Keratinocyte (primary cell): ENCODE data around the gene DCLK1. TPM values are rescaled to one million over a fixed set of nuclear protein-coding genes. Genes with fewer than 3 reads are reported as not detected.

Source experiments
- DNase-seq: peaks from one replicate; pipeline ENCODE4 v3.0.0-alpha.2; 2011; ENCODE audit warnings: low read depth, missing footprints, low spot score
- FAIRE-seq: peaks from 2 replicates; lab custom pipeline; 2011; peaks lifted over from hg19 to GRCh38; lab: Jason Lieb, UNC
- H2AFZ ChIP-seq: 2 replicates; pipeline ENCODE4 v1.6.0; 2012; ENCODE audit warnings: low read length, control low read depth, inconsistent platforms; ENCODE audit not compliant: control insufficient read depth
- H3K27ac ChIP-seq: 2 replicates; pipeline ENCODE4 v1.5.1; 2011; ENCODE audit warnings: low read length; ENCODE audit not compliant: control insufficient read depth, insufficient read depth
- H3K27me3 ChIP-seq: 3 replicates; pipeline ENCODE4 v1.6.0; 2011; ENCODE audit warnings: low read length; ENCODE audit not compliant: control insufficient read depth, insufficient read depth; ENCODE audit errors: extremely low read depth
- H3K36me3 ChIP-seq, 2 experiments: 2 replicates in 1 of 2; 3 replicates in 1 of 2; pipeline ENCODE4 v1.5.1; 2011; ENCODE audit warnings: low read length in 2 of 2, mild to moderate bottlenecking in 1 of 2; ENCODE audit not compliant: control insufficient read depth in 2 of 2, insufficient read depth in 2 of 2; ENCODE audit errors: extremely low read depth in 1 of 2
- H3K4me1 ChIP-seq: 3 replicates; pipeline ENCODE4 v1.5.1; 2011; ENCODE audit warnings: low read length; ENCODE audit not compliant: control insufficient read depth, insufficient read depth; ENCODE audit errors: extremely low read depth
- H3K4me2 ChIP-seq: 3 replicates; pipeline ENCODE4 v1.6.0; 2011; ENCODE audit warnings: low read depth, low read length; ENCODE audit not compliant: control insufficient read depth, insufficient read depth; ENCODE audit errors: extremely low read depth
- H3K4me3 ChIP-seq, 3 experiments: fragments of 200-600 bp in 1 of 3; sonication (generic) in 1 of 3; 2 replicates in 2 of 3; 3 replicates in 1 of 3; pipeline ENCODE4 v1.5.1; 2011 to 2016; ENCODE audit warnings: low read length in 3 of 3, mild to moderate bottlenecking in 3 of 3, control low read depth in 2 of 3, inconsistent platforms in 1 of 3, low read depth in 1 of 3, mixed read lengths in 1 of 3, mixed run types in 1 of 3, moderate library complexity in 1 of 3; ENCODE audit not compliant: control insufficient read depth in 2 of 3, insufficient read depth in 2 of 3; ENCODE audit errors: extremely low read depth in 1 of 3
- H3K79me2 ChIP-seq: 2 replicates; pipeline ENCODE4 v1.6.0; 2012; ENCODE audit warnings: low read length; ENCODE audit not compliant: control insufficient read depth, insufficient read depth
- H3K9ac ChIP-seq: 3 replicates; pipeline ENCODE4 v1.6.0; 2011; ENCODE audit warnings: low read length; ENCODE audit not compliant: control insufficient read depth, insufficient read depth; ENCODE audit errors: extremely low read depth
- H3K9me1 ChIP-seq: 3 replicates; pipeline ENCODE4 v1.6.0; 2011; ENCODE audit warnings: low read length; ENCODE audit not compliant: control insufficient read depth, insufficient read depth; ENCODE audit errors: extremely low read depth
- H3K9me3 ChIP-seq: 2 replicates; pipeline ENCODE4 v1.5.1; 2012; ENCODE audit warnings: low read depth, low read length; ENCODE audit not compliant: control insufficient read depth
- H4K20me1 ChIP-seq: 3 replicates; pipeline ENCODE4 v1.6.0; 2011; ENCODE audit warnings: low read length; ENCODE audit not compliant: control insufficient read depth, insufficient read depth; ENCODE audit errors: extremely low read depth
- CTCF ChIP-seq, 3 experiments: IDR thresholded peaks in 1 of 3; conservative IDR thresholded peaks in 1 of 3; optimal IDR thresholded peaks in 1 of 3; 2 replicates in 2 of 3; 3 replicates in 1 of 3; pipeline versions ENCODE3 to v1.5.1; 2011; ENCODE audit warnings: low read length in 3 of 3, mild to moderate bottlenecking in 3 of 3, moderate library complexity in 2 of 3, control low read depth in 1 of 3, inconsistent platforms in 1 of 3; ENCODE audit not compliant: insufficient read depth in 2 of 3; ENCODE audit errors: extremely low read depth in 1 of 3
- EZH2 ChIP-seq: IDR thresholded peaks from one replicate; pipeline ENCODE4 v1.6.1; 2012; ENCODE audit warnings: inconsistent platforms, mild to moderate bottlenecking, low read length, moderate library complexity
- dilution Hi-C: fragments of 300-500 bp; cut with MboI; formaldehyde crosslinking; loops from one replicate; pipeline ENCODE4 v1.7.0; 2020; ENCODE audit warnings: low sequenced_read_pairs; ENCODE audit not compliant: extremely low pct_ligation_motif_present
- polyA plus RNA-seq, 5 experiments: library from polyadenylated mRNA; depleted of rRNA in 3 of 5; stranded (reverse) in 3 of 5; stranded (forward) in 1 of 5; unstranded in 1 of 5; fragments of >200 nt; gene quantifications; 1 replicate in 1 of 5; 2 replicates in 3 of 5; 3 replicates in 1 of 5; pipeline versions ENCODE4 v1.2.1 to v1.2.3, GENCODE V29; 2011 to 2012; ENCODE audit warnings: missing spikeins in 2 of 5, low read depth in 1 of 5, low replicate concordance in 1 of 5

Gene DCLK1
- polyA plus RNA-seq, 1 donor (not counting 4 experiments of a cell fraction or from before 2014, with no cell fraction given) = 0.04 TPM

DNA sequence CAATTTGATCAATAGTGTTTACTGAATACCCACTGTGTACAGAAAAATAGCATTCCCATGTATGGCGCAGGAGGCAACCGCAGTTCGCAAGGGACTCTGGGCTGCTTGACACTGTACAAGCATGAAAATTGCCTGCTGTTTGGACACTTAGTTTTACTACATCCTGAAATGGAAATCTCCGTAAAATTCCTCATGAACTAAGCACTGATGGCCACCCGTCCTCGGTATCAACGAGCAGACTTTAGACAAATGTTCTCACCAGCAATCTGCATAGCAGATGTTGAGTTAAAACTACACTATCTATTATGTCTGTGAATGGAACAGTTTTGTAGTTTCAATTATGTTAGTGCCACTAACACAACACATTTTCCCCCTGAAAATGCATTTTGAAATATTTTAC lies 294.7 kb downstream of the DCLK1 start:
- Histone ChIP-seq H3K4me2 (no peak overlapping the region), H3K27me3 (no peaks in the 10 kb centered on the region), H3K9me1 (no peaks in the 10 kb centered on the region), H3K4me1 (no peaks in the 10 kb centered on the region), H3K4me3 (no peak overlapping the region), H3K27ac (no peak overlapping the region), H3K9ac (no peak overlapping the region), H4K20me1 (no peaks in the 10 kb centered on the region), H3K9me3 (no peaks in the 10 kb centered on the region), H2AFZ (no peak overlapping the region), H3K36me3 (no peaks in the 10 kb centered on the region), H3K79me2 (no peaks in the 10 kb centered on the region)
- DNase-seq = no peak
- no peak for FAIRE-seq
- dilution Hi-C loops = no loop called here
- no peak for TF ChIP-seq EZH2
- TF ChIP-seq CTCF (optimal IDR thresholded peaks at IDR 0.05 in 1 of 3, IDR thresholded peaks at IDR 0.05 in 1 of 3, conservative IDR thresholded peaks at IDR 0.05 in 1 of 3; ENCODE audit: extremely low read depth in 1 of 3, insufficient read depth in 2 of 3, low read length in 3 of 3) = no peak

- H3K36me3 ChIP-seq = no peaks in the 10 kb centered on the region
- FAIRE-seq = no peak
- H3K4me2 ChIP-seq = no peak overlapping the region
- no peaks in the 10 kb centered on the region for H3K79me2 ChIP-seq
- dilution Hi-C loops = no loop called here
- no peak for TF ChIP-seq CTCF (optimal IDR thresholded peaks at IDR 0.05 in 1 of 3, IDR thresholded peaks at IDR 0.05 in 1 of 3, conservative IDR thresholded peaks at IDR 0.05 in 1 of 3; ENCODE audit: extremely low read depth in 1 of 3, insufficient read depth in 2 of 3, low read length in 3 of 3)
- TF ChIP-seq EZH2 = no peak
- H3K27me3 ChIP-seq = no peaks in the 10 kb centered on the region
- H2AFZ ChIP-seq = no peak overlapping the region
- DNase-seq = no peak
- no peaks in the 10 kb centered on the region for H3K4me1 ChIP-seq
- no peaks in the 10 kb centered on the region for H4K20me1 ChIP-seq
- no peaks in the 10 kb centered on the region for H3K9me1 ChIP-seq
- H3K9me3 ChIP-seq = no peaks in the 10 kb centered on the region
- no peak overlapping the region for H3K27ac ChIP-seq
- no peak overlapping the region for H3K4me3 ChIP-seq
- H3K9ac ChIP-seq = no peak overlapping the region
Measured at GRCh38 chr13:35835989-35836388, 295.2 kb downstream of the DCLK1 start.
